GM23338 (cell line): ENCODE measurements around the gene RETSAT. TPM values are rescaled to one million over a fixed set of nuclear protein-coding genes. Genes with fewer than 3 reads are reported as not detected.
"Not testable (repeated sequence)": the region's sequence is repeated elsewhere in the genome, so short reads cannot be mapped to it uniquely, and the experiment has no call there.

Experiments used
- ATAC-seq: fragments of 200-7000 bp; cut with Tn5 transposase; 3 replicates; pipeline ENCODE4 v1.9.1; 2020
- DNase-seq: peaks from one replicate; pipeline ENCODE4 v3.0.0-alpha.2; 2015; ENCODE audit warnings: low spot score
- H2AFZ ChIP-seq: fragments of 200-600 bp; sonication (generic); 2 replicates; pipeline ENCODE4 v1.8.0; 2016; ENCODE audit warnings: antibody characterized with exemption, mild to moderate bottlenecking, moderate library complexity
- H3F3A ChIP-seq: fragments of 200-600 bp; sonication (generic); replicated peaks from 2 replicates; pipeline ENCODE4 v1.8.0; 2017; ENCODE audit warnings: antibody characterized with exemption, mixed run types, low read depth
- H3K27ac ChIP-seq: fragments of 200-600 bp; sonication (generic); 2 replicates; pipeline ENCODE4 v1.6.1; 2016; ENCODE audit warnings: low read depth
- H3K27me3 ChIP-seq: fragments of 200-600 bp; sonication (generic); 2 replicates; pipeline ENCODE4 v1.8.0; 2016; ENCODE audit warnings: mild to moderate bottlenecking, mixed run types, moderate library complexity; ENCODE audit not compliant: insufficient read depth
- H3K36me3 ChIP-seq: fragments of 200-600 bp; sonication (generic); 2 replicates; pipeline ENCODE4 v1.8.0; 2016; ENCODE audit warnings: mild to moderate bottlenecking; ENCODE audit not compliant: insufficient read depth
- H3K4me1 ChIP-seq: fragments of 200-600 bp; sonication (generic); 2 replicates; pipeline ENCODE4 v1.8.0; 2016; ENCODE audit warnings: mild to moderate bottlenecking, moderate library complexity; ENCODE audit not compliant: insufficient read depth
- H3K4me2 ChIP-seq: fragments of 200-600 bp; sonication (generic); 2 replicates; pipeline ENCODE4 v1.7.1; 2017; ENCODE audit warnings: mixed run types
- H3K4me3 ChIP-seq: fragments of 200-600 bp; sonication (generic); 2 replicates; pipeline ENCODE4 v1.6.1; 2016; ENCODE audit warnings: mixed run types
- H3K79me2 ChIP-seq: fragments of 200-600 bp; sonication (generic); replicated peaks from 2 replicates; pipeline ENCODE4 v1.8.0; 2017; ENCODE audit warnings: mild to moderate bottlenecking; ENCODE audit not compliant: insufficient read depth
- H3K9me2 ChIP-seq: fragments of 200-600 bp; sonication (generic); 2 replicates; pipeline ENCODE4 v1.8.0; 2017; ENCODE audit not compliant: insufficient read depth
- H4K20me1 ChIP-seq: fragments of 200-600 bp; sonication (generic); replicated peaks from 2 replicates; pipeline ENCODE4 v1.8.0; 2017; ENCODE audit warnings: mild to moderate bottlenecking; ENCODE audit not compliant: insufficient read depth
- H3K27ac Mint-ChIP-seq: 2 replicates; pipeline ENCODE4 v1.8.0; 2020; ENCODE audit warnings: inconsistent platforms, mild to moderate bottlenecking, moderate library complexity, mixed read lengths
- H3K27me3 Mint-ChIP-seq: 3 replicates; pipeline ENCODE4 v1.8.0; 2022; ENCODE audit warnings: low read depth, mild to moderate bottlenecking, moderate library complexity, mixed read lengths, inconsistent platforms; ENCODE audit not compliant: insufficient read depth, poor library complexity
- H3K36me3 Mint-ChIP-seq: 3 replicates; pipeline ENCODE4 v1.8.0; 2021; ENCODE audit warnings: low read depth, mild to moderate bottlenecking, inconsistent platforms, moderate library complexity, mixed read lengths
- H3K4me1 Mint-ChIP-seq: 3 replicates; pipeline ENCODE4 v1.8.0; 2020; ENCODE audit warnings: mild to moderate bottlenecking, inconsistent platforms, mixed read lengths
- H3K4me3 Mint-ChIP-seq: 3 replicates; pipeline ENCODE4 v1.8.0; 2021; ENCODE audit warnings: moderate library complexity, mild to moderate bottlenecking, inconsistent platforms, mixed read lengths
- H3K9me3 Mint-ChIP-seq: 3 replicates; pipeline ENCODE4 v1.8.0; 2020; ENCODE audit warnings: moderate library complexity, mild to moderate bottlenecking, inconsistent platforms, mixed read lengths
- CTCF ChIP-seq, 2 experiments: fragments of 200-600 bp in 1 of 2; sonication (generic) in 1 of 2; conservative IDR thresholded peaks; 2 replicates each; pipeline versions ENCODE4 v1.5.1 to v1.6.1; 2016 to 2017; ENCODE audit warnings: antibody characterized with exemption in 2 of 2, low read depth in 2 of 2, mild to moderate bottlenecking in 2 of 2, moderate library complexity in 1 of 2
- ETS1 ChIP-seq: IDR thresholded peaks from 2 replicates; pipeline ENCODE4 v1.6.1; 2016; ENCODE audit warnings: antibody characterized with exemption
- JUNB ChIP-seq: IDR thresholded peaks from one replicate; pipeline ENCODE4 v1.6.1; 2016; ENCODE audit warnings: antibody characterized with exemption; ENCODE audit not compliant: unreplicated experiment
- NANOG ChIP-seq: IDR thresholded peaks from 2 replicates; pipeline ENCODE4 v1.6.1; 2016; ENCODE audit warnings: antibody characterized with exemption, borderline replicate concordance
- POLR2AphosphoS5 ChIP-seq: IDR thresholded peaks from 2 replicates; pipeline ENCODE4 v1.6.1; 2016; ENCODE audit warnings: antibody characterized with exemption, low read depth
- ZNF462 ChIP-seq: fragments of 250-450 bp; sonication (Bioruptor Pico); IDR thresholded peaks from 2 replicates; pipeline ENCODE4 v1.5.0; 2020; ENCODE audit warnings: mild to moderate bottlenecking, moderate library complexity
- polyA plus RNA-seq: library from polyadenylated mRNA; unstranded; fragments of >200 nt; fragmentation: Nextera tagmentation; extraction: Ambion mirVana; gene quantifications from 2 replicates; pipeline ENCODE4 v1.2.1, GENCODE V29; 2016
- total RNA-seq: library from RNA; depleted of rRNA; stranded (reverse); fragments of >200 nt; shearing (Covaris generic); gene quantifications from 2 replicates; pipeline ENCODE4 v1.2.3, GENCODE V29; 2014

The RETSAT gene
- total and polyA plus RNA-seq, 2 experiments from 2014 or later: 2.3 to 16.4 TPM

GRCh38 chr2:85318222-85319074 is 35.9 kb downstream of the RETSAT start:
- H3K36me3 ChIP-seq: peaks cover 27% of the 10 kb centered on the region
- no peaks in the 10 kb centered on the region for H3K9me2 ChIP-seq
- no peak for TF ChIP-seq CTCF (conservative IDR thresholded peaks at IDR 0.05; ENCODE audit: low read depth in 2 of 2)
- no peak for TF ChIP-seq POLR2AphosphoS5
- TF ChIP-seq NANOG: no peak
- no peaks in the 10 kb centered on the region; the same call in none of the 2 replicates for H3F3A ChIP-seq
- peaks cover 18% of the 10 kb centered on the region for H4K20me1 ChIP-seq
- no peak overlapping the region for H3K4me2 ChIP-seq
- H3K27me3 ChIP-seq: no peaks in the 10 kb centered on the region
- ATAC-seq (no peak), DNase-seq (no peak)
- Mint-ChIP-seq H3K27me3 (peaks cover 10% of the 10 kb centered on the region), H3K4me3 (no peak overlapping the region), H3K4me1 (no peaks in the 10 kb centered on the region), H3K36me3 (peaks cover 57% of the 10 kb centered on the region), H3K9me3 (no peaks in the 10 kb centered on the region), H3K27ac (no peak overlapping the region)
- H3K4me3 ChIP-seq: no peak overlapping the region
- no peak overlapping the region for H2AFZ ChIP-seq
- H3K4me1 ChIP-seq: no peaks in the 10 kb centered on the region
- H3K27ac ChIP-seq: no peak overlapping the region
- H3K79me2 ChIP-seq: peaks cover 14% of the 10 kb centered on the region; the same call in 1 of the 2 replicates

GRCh38 chr2:85315921-85316320 is 38.4 kb downstream of the RETSAT start:
- DNase-seq, H3K4me3 ChIP-seq, ATAC-seq, H3K4me2 ChIP-seq, H3K36me3 ChIP-seq, H4K20me1 ChIP-seq, H3K9me2 ChIP-seq, H3K9me3 Mint-ChIP-seq, H3K27ac ChIP-seq, H2AFZ ChIP-seq, H3K27me3 ChIP-seq, H3K4me1 Mint-ChIP-seq, H3F3A ChIP-seq, H3K4me1 ChIP-seq, H3K27ac Mint-ChIP-seq, H3K4me3 Mint-ChIP-seq, H3K79me2 ChIP-seq: not testable (repeated sequence)
- Mint-ChIP-seq H3K36me3 (peaks cover 32% of the 10 kb centered on the region), H3K27me3 (peaks cover 14% of the 10 kb centered on the region)

- no peak overlapping the region for H3K4me3 ChIP-seq
- no peaks in the 10 kb centered on the region; the same call in 1 of the 2 replicates for H3F3A ChIP-seq
- H3K4me2 ChIP-seq: no peak overlapping the region
- H3K27ac Mint-ChIP-seq: no peak overlapping the region
- ATAC-seq (peak; percentile 5; the same call in 1 of the 3 replicates), DNase-seq (no peak)
- H3K36me3 ChIP-seq: no peaks in the 10 kb centered on the region
- no peak overlapping the region for H3K27ac ChIP-seq
- H3K9me2 ChIP-seq: no peaks in the 10 kb centered on the region
- peaks cover 2% of the 10 kb centered on the region for H4K20me1 ChIP-seq
- H3K4me3 Mint-ChIP-seq: no peak overlapping the region
- no peaks in the 10 kb centered on the region for H3K9me3 Mint-ChIP-seq
- peaks cover 6% of the 10 kb centered on the region for H3K4me1 Mint-ChIP-seq
- H3K4me1 ChIP-seq: peaks cover 4% of the 10 kb centered on the region; the same call in 1 of the 2 replicates
- no peaks in the 10 kb centered on the region for H3K27me3 ChIP-seq
- no peak overlapping the region for H2AFZ ChIP-seq
- H3K27me3 Mint-ChIP-seq: peaks cover 12% of the 10 kb centered on the region
- H3K79me2 ChIP-seq: peaks cover 1% of the 10 kb centered on the region; the same call in 1 of the 2 replicates
- H3K36me3 Mint-ChIP-seq: peaks cover 35% of the 10 kb centered on the region
- no peak for TF ChIP-seq ZNF462 (CRISPR knock-in tag)
- TF ChIP-seq ETS1: no peak
- no peak for TF ChIP-seq JUNB
- no peak for TF ChIP-seq POLR2AphosphoS5
Measured at GRCh38 chr2:85314884-85315242, 39.5 kb downstream of the RETSAT start.
